Natural killer cell (primary cell): ENCODE data around the gene TACC2. TPM values are rescaled to one million over a fixed set of nuclear protein-coding genes. Genes with fewer than 3 reads are reported as not detected.

Experiments
- ATAC-seq, 3 donors: fragments of 150-1000 bp in 2 of 3; fragments of 200-7000 bp in 1 of 3; cut with Tn5 transposase; 1 replicate in 1 of 3; 2 replicates in 2 of 3; pipeline ENCODE4 v1.10.0; 2021; ENCODE audit warnings: mild to moderate bottlenecking in 2 of 3, moderate library complexity in 2 of 3
- DNase-seq, 2 donors: peaks; one replicate each; pipeline versions ENCODE4 v3.0.0 to v3.0.0-alpha.2; 2013 to 2021; ENCODE audit warnings: mixed read lengths in 1 of 2
- H3K27ac ChIP-seq: one replicate; pipeline ENCODE4 v1.5.1; 2013; ENCODE audit warnings: mild to moderate bottlenecking, low read length
- H3K27me3 ChIP-seq: one replicate; pipeline ENCODE4 v1.6.1; 2013; ENCODE audit warnings: low read length; ENCODE audit not compliant: control insufficient read depth, insufficient read depth
- H3K36me3 ChIP-seq: one replicate; pipeline ENCODE4 v1.6.1; 2013; ENCODE audit warnings: low read length; ENCODE audit not compliant: control insufficient read depth, insufficient read depth
- H3K4me1 ChIP-seq: one replicate; pipeline ENCODE4 v1.6.1; 2013; ENCODE audit warnings: low read length; ENCODE audit not compliant: control insufficient read depth, insufficient read depth
- H3K4me3 ChIP-seq: one replicate; pipeline ENCODE4 v1.5.1; 2013; ENCODE audit warnings: low read length
- H3K9me3 ChIP-seq: one replicate; pipeline ENCODE4 v1.6.1; 2013; ENCODE audit warnings: low read length; ENCODE audit not compliant: control insufficient read depth, insufficient read depth
- H3K27ac Mint-ChIP-seq, 2 donors: one replicate each; pipeline ENCODE4 v1.8.0; 2022; ENCODE audit warnings: mild to moderate bottlenecking in 2 of 2, mixed read lengths in 2 of 2, moderate library complexity in 1 of 2
- H3K27me3 Mint-ChIP-seq, 2 donors: one replicate each; pipeline ENCODE4 v1.8.0; 2022; ENCODE audit warnings: low read depth in 2 of 2, mixed read lengths in 2 of 2
- H3K36me3 Mint-ChIP-seq: one replicate; pipeline ENCODE4 v1.8.0; 2022; ENCODE audit warnings: mixed read lengths
- H3K4me1 Mint-ChIP-seq, 2 donors: one replicate each; pipeline ENCODE4 v1.8.0; 2022; ENCODE audit warnings: mixed read lengths in 2 of 2
- H3K4me3 Mint-ChIP-seq: one replicate; pipeline ENCODE4 v1.8.0; 2022; ENCODE audit warnings: mild to moderate bottlenecking, moderate library complexity, mixed read lengths
- H3K9me3 Mint-ChIP-seq, 2 donors: one replicate each; pipeline ENCODE4 v1.8.0; 2022; ENCODE audit warnings: mixed read lengths in 2 of 2
- CTCF ChIP-seq: fragments of 200-600 bp; IDR thresholded peaks from one replicate; pipeline ENCODE4 v1.8.0; 2022; ENCODE audit warnings: antibody characterized with exemption
- WGBS: methylation state at CpG from one replicate; pipeline ENCODE4 v1.1.7; 2013; ENCODE audit warnings: missing lambda C conversion rate; ENCODE audit not compliant: insufficient coverage; 5-methylcytosine and 5-hydroxymethylcytosine counted together
- intact Hi-C: fragments of 100-400 bp; cut with micrococcal nuclease; formaldehyde crosslinking; loops from one replicate; pipeline ENCODE4 v1.14.2; 2022
- total RNA-seq, 4 donors: library from RNA; stranded (reverse); fragments of 120-200 nt in 1 of 4; gene quantifications; one replicate each; pipeline versions ENCODE4 v1.2.3 to v1.2.4, GENCODE V29; 2013 to 2022

The TACC2 gene
- total RNA-seq, 3 donors from 2014 or later (not counting 1 experiment from before 2014, with no cell fraction given) = not detected

GRCh38 chr10:122019414-122019975 is 30.5 kb downstream of the TACC2 start:
- no peak for TF ChIP-seq CTCF
- 67% methylated on average over 24 of the region's 24 CpGs for WGBS
- DNase-seq (no peak), ATAC-seq (no peak)
- Histone ChIP-seq H3K4me3 (no peak overlapping the region), H3K36me3 (no peaks in the 10 kb centered on the region), H3K27me3 (peaks cover 2% of the 10 kb centered on the region), H3K9me3 (no peaks in the 10 kb centered on the region), H3K4me1 (no peaks in the 10 kb centered on the region), H3K27ac (no peak overlapping the region)
- Mint-ChIP-seq H3K27me3 (peaks cover 0 to 4% of the 10 kb centered on the region in 2 donors), H3K4me3 (no peak overlapping the region), H3K27ac (no peak overlapping the region), H3K4me1 (no peaks in the 10 kb centered on the region), H3K9me3 (no peaks in the 10 kb centered on the region), H3K36me3 (no peaks in the 10 kb centered on the region)
- intact Hi-C loops = no loop called here

DNA sequence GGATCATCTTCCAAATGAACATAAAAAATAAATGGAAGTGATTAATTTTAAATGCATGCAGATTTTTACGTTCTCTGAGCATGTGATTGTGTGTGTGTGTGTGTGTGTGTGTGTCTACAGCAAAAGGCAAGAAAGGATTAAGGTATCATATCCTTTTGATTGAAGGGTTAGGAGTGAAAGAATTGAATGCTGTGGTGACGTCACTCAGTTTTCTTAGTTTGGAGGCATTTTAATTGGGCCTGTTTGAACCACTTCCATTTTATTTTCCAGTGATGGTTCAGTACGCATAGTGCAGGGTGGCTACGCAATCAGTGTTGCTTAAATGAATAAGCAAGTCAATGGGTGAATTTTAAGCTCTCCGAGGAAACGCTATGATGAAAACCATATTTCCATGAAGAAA is 31.3 kb downstream of the TACC2 start:
- Mint-ChIP-seq H3K4me3 (no peak overlapping the region), H3K36me3 (no peaks in the 10 kb centered on the region), H3K9me3 (no peaks in the 10 kb centered on the region), H3K27ac (no peak overlapping the region), H3K4me1 (no peaks in the 10 kb centered on the region), H3K27me3 (peaks cover 0 to 2% of the 10 kb centered on the region in 2 donors)
- TF ChIP-seq CTCF = no peak
- Histone ChIP-seq H3K27ac (no peak overlapping the region), H3K4me3 (no peak overlapping the region), H3K36me3 (no peaks in the 10 kb centered on the region), H3K27me3 (peaks cover 2% of the 10 kb centered on the region), H3K4me1 (no peaks in the 10 kb centered on the region), H3K9me3 (no peaks in the 10 kb centered on the region)
- ATAC-seq (no peak), DNase-seq (no peak)
- intact Hi-C loops = no loop called here
- WGBS = 97% methylated on average over 6 of the region's 6 CpGs

DNA sequence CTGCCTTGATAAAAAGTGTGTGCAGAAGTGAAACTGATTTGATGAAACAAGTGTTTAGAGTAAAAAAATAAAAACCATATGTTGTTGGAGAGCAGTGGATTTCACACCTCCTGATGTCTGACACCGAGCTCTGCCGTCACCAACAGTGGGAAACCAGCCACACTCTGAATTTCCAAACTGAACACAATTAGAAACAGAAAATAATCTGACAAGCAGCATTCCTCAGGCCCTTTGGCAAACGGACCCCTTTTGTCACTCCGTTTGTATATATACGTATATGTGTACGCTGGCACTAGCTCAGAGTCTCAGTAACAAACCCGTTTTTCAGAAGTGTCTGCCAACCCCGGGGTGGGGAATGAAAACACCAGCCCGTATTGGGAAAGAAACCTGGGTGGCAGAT is 32.4 kb downstream of the TACC2 start:
- 85% methylated on average over 9 of the region's 9 CpGs for WGBS
- peaks cover 2% of the 10 kb centered on the region for H3K27me3 ChIP-seq
- H3K9me3 ChIP-seq = no peaks in the 10 kb centered on the region
- Mint-ChIP-seq H3K4me3 (no peak overlapping the region), H3K36me3 (no peaks in the 10 kb centered on the region), H3K27me3 (peaks cover 0 to 2% of the 10 kb centered on the region in 2 donors), H3K4me1 (no peaks in the 10 kb centered on the region), H3K9me3 (no peaks in the 10 kb centered on the region), H3K27ac (no peak overlapping the region)
- H3K4me1 ChIP-seq = no peaks in the 10 kb centered on the region
- DNase-seq = no peak
- H3K36me3 ChIP-seq = no peaks in the 10 kb centered on the region
- intact Hi-C loops = no loop called here
- no peak for TF ChIP-seq CTCF
- no peak overlapping the region for H3K27ac ChIP-seq
- no peak overlapping the region for H3K4me3 ChIP-seq
- no peak for ATAC-seq

DNA sequence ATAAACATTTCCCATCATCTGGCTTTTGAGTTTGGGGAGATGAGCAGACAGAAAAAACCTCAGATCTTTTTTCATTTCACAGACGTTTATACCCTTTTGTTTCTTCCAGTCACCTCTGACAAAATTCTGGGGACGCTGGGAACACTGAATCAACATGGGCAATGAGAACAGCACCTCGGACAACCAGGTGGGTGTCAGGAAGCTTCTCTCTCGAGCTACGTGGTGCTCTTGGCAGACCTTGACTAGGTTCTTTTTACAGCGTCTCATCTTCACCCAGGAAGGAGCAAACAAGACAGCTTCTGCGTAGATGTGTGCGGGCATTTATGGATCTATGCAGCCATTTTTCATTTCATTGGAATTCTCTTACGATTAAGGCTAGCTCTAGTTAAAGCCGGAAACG is 32.9 kb downstream of the TACC2 start:
- Histone ChIP-seq H3K9me3 (no peaks in the 10 kb centered on the region), H3K36me3 (no peaks in the 10 kb centered on the region), H3K27me3 (peaks cover 2% of the 10 kb centered on the region), H3K4me1 (no peaks in the 10 kb centered on the region), H3K4me3 (no peak overlapping the region), H3K27ac (no peak overlapping the region)
- H3K27ac Mint-ChIP-seq = no peak overlapping the region
- DNase-seq (no peak), ATAC-seq (no peak)
- H3K36me3 Mint-ChIP-seq = no peaks in the 10 kb centered on the region
- H3K27me3 Mint-ChIP-seq = no peaks in the 10 kb centered on the region
- TF ChIP-seq CTCF = no peak
- WGBS = 85% methylated on average over 8 of the region's 11 CpGs
- H3K4me1 Mint-ChIP-seq = no peaks in the 10 kb centered on the region
- H3K9me3 Mint-ChIP-seq = no peaks in the 10 kb centered on the region
- intact Hi-C loops = no loop called here
- no peak overlapping the region for H3K4me3 Mint-ChIP-seq
